ENCODE data around the gene SPON1. TPM values are rescaled to one million over a fixed set of nuclear protein-coding genes. Genes with fewer than 3 reads are reported as not detected.

SPON1 gene
- total RNA-seq: 10 to 100 TPM in 1 of 2 donors, 1 to 10 TPM in 1; 9.3 to 26.7 TPM

DNA sequence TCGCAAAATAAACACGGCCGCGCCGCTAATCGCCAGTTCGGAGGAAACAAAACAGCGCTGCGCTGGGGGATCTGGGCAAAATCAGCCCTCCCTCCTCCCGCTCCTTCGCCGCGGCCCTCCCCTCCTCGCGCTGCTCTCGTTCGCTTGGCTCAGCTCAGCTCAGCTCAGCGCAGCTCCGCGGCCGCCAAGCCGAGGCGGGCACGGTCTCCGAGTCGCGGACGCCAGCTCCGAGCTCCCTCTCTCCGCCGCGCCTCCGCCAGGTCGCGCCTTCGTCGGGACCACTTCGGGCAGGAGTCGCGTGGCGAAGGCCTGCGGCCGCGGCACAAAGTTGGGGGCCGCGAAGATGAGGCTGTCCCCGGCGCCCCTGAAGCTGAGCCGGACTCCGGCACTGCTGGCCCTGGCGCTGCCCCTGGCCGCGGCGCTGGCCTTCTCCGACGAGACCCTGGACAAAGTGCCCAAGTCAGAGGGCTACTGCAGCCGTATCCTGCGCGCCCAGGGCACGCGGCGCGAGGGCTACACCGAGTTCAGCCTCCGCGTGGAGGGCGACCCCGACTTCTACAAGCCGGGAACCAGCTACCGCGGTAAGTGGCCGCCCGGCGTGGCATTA lies at the start of gene SPON1:
SPON1 (plus strand) TSS at position 162 of the 607 bp plus-strand sequence; CDS start at position 344, 182 bp downstream.
- no peaks in the 10 kb centered on the region for H3K36me3 ChIP-seq (replicated peaks in 1 of 2; ENCODE audit: insufficient read depth in 1 of 2, low read depth in 2 of 2)
- peak; percentile 66 for ATAC-seq
- intact Hi-C loops (cut with DNase I): no loop called here
- H3K27me3 ChIP-seq: peaks cover 0 to 9% of the 10 kb centered on the region in 2 donors
- no peaks in the 10 kb centered on the region for H3K9me3 ChIP-seq
- peak; percentile 33 to 56 (median 39) for DNase-seq
- peak within 1 kb of the TSS in 1 of 4 donors; percentile 20 for H3K27ac ChIP-seq
- no peak within 1 kb of the TSS for H3K4me3 ChIP-seq
- TF ChIP-seq, protein P1, sequence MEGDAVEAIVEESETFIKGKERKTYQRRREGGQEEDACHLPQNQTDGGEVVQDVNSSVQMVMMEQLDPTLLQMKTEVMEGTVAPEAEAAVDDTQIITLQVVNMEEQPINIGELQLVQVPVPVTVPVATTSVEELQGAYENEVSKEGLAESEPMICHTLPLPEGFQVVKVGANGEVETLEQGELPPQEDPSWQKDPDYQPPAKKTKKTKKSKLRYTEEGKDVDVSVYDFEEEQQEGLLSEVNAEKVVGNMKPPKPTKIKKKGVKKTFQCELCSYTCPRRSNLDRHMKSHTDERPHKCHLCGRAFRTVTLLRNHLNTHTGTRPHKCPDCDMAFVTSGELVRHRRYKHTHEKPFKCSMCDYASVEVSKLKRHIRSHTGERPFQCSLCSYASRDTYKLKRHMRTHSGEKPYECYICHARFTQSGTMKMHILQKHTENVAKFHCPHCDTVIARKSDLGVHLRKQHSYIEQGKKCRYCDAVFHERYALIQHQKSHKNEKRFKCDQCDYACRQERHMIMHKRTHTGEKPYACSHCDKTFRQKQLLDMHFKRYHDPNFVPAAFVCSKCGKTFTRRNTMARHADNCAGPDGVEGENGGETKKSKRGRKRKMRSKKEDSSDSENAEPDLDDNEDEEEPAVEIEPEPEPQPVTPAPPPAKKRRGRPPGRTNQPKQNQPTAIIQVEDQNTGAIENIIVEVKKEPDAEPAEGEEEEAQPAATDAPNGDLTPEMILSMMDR (IDR thresholded peaks at IDR 0.05): no peak
- no peak for TF ChIP-seq POLR2A (IDR thresholded peaks at IDR 0.05)
- peaks cover 28% of the 10 kb centered on the region for H3K4me1 ChIP-seq
- WGBS, 2 donors: 1 to 4% methylated on average over 29 to 63 of the region's 74 CpGs

DNA sequence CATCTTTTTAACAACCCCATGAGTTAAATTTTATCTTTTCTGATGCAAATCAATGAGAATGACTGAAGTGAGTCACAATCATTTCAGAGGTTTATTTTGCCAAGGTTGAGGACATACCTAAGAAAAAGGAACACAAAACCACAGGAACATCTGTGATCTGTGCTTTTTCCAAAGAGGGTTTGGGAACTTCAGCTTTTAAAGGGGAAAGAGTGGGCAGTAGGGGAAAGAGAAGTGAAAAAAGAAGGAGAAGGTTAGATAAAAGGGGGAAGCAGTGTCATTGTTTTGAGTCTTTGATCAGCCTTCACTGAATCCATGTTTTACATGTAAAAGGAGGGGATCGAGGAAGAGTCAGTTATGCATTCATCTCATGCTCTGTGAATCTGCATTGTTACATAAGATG lies 45.3 kb upstream of the SPON1 start:
- intact Hi-C loops (cut with DNase I): no loop called here
- DNase-seq: no peak
- Histone ChIP-seq H3K36me3 (replicated peaks in 1 of 2; ENCODE audit: insufficient read depth in 1 of 2, low read depth in 2 of 2) (no peaks in the 10 kb centered on the region), H3K9me3 (no peaks in the 10 kb centered on the region), H3K4me1 (no peaks in the 10 kb centered on the region), H3K4me3 (no peak overlapping the region), H3K27me3 (no peaks in the 10 kb centered on the region), H3K27ac (no peak overlapping the region)
- ATAC-seq: no peak
- TF ChIP-seq, protein P1 (IDR thresholded peaks at IDR 0.05): no peak
- no peak for TF ChIP-seq POLR2A (IDR thresholded peaks at IDR 0.05)
- WGBS, 2 donors: 31 to 62% methylated on average over 1 of the region's 1 CpG

DNA sequence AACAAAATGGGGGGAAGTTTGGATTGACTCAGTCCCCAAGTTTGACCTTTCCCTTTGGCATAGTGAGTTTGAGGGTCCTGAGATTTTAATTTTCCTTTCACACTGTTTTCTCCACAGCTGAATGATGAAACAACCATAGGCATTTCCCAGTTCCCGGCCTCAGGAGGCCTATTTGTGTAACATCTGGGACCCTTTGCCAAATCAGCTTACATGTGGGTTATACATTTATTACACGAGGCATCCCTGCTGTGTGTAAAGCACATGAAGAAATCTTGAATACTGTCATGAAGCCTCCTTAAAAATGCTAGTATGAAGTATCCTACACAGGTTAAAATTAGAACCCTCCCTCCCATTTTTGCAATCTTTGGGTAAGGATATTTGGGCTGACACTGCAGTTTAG lies 44.6 kb upstream of the SPON1 start:
- no peak overlapping the region for H3K4me3 ChIP-seq
- WGBS, 2 donors: 39 to 61% methylated on average over 2 of the region's 2 CpGs
- no peaks in the 10 kb centered on the region for H3K9me3 ChIP-seq

DNA sequence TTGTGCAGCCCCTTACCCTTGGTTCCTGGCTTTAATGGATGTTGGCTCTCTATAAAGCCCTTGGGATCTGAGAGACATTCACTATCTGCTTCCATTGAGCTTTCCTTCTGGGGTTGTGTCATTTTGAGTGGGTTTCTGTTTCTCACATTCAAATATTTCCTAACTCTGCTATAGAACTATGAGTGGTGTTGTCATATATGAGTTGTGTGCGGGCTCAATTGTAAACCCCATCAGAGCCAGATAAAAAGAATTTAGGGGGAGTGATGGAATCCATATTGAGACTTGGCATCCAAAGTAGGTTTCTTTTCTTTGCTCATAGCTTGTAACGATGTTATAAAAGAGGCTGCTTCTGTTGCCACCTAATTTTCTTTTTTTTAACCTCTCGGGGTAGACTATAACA lies 41.8 kb upstream of the SPON1 start:
- H3K27me3 ChIP-seq: no peaks in the 10 kb centered on the region
- no peak overlapping the region for H3K27ac ChIP-seq
- H3K4me3 ChIP-seq: no peak overlapping the region
- ATAC-seq: no peak
- no peaks in the 10 kb centered on the region for H3K36me3 ChIP-seq (replicated peaks in 1 of 2; ENCODE audit: insufficient read depth in 1 of 2, low read depth in 2 of 2)
- H3K9me3 ChIP-seq: no peaks in the 10 kb centered on the region
- TF ChIP-seq, protein P1 (IDR thresholded peaks at IDR 0.05): no peak
- TF ChIP-seq POLR2A (IDR thresholded peaks at IDR 0.05): no peak
- intact Hi-C loops (cut with DNase I): no loop called here
- DNase-seq: no peak
- H3K4me1 ChIP-seq: no peaks in the 10 kb centered on the region
- WGBS, 2 donors: 83 to 86% methylated on average over 3 of the region's 3 CpGs

More for the DNA sequence above, 44.6 kb upstream of the SPON1 start:
- intact Hi-C loops (cut with DNase I): no loop called here
- TF ChIP-seq, protein P1 (IDR thresholded peaks at IDR 0.05): no peak
- TF ChIP-seq POLR2A (IDR thresholded peaks at IDR 0.05): no peak
- no peaks in the 10 kb centered on the region for H3K27me3 ChIP-seq
- DNase-seq: no peak
- no peaks in the 10 kb centered on the region for H3K36me3 ChIP-seq (replicated peaks in 1 of 2; ENCODE audit: insufficient read depth in 1 of 2, low read depth in 2 of 2)
- H3K4me1 ChIP-seq: no peaks in the 10 kb centered on the region
- no peak for ATAC-seq
- no peak overlapping the region for H3K27ac ChIP-seq

DNA sequence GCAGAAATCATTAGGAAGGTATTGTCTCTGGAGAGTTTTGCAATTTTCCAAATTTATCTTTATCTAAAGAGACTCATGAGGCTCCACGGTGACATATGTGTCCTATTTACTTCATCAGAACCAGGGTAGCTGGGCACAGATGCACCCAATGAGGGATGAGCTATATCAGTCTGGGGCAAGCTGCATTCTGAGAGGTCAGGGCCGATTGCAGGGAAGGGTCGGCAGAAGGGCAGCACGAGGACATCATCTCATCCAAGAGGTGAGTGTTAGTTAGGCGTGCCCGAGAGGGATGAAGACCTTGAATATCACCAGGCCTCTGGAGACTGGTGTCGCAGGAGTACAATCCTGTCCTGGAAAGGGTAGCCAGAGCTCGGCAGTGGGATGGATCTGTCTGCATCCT lies 41.0 kb upstream of the SPON1 start:
- DNase-seq (no peak), ATAC-seq (no peak)
- no peaks in the 10 kb centered on the region for H3K4me1 ChIP-seq
- H3K27me3 ChIP-seq: no peaks in the 10 kb centered on the region
- no peaks in the 10 kb centered on the region for H3K36me3 ChIP-seq (replicated peaks in 1 of 2; ENCODE audit: insufficient read depth in 1 of 2, low read depth in 2 of 2)
- TF ChIP-seq, protein P1 (IDR thresholded peaks at IDR 0.05): no peak
- no peak for TF ChIP-seq POLR2A (IDR thresholded peaks at IDR 0.05)
- H3K4me3 ChIP-seq: no peak overlapping the region
- WGBS, 2 donors: 50 to 67% methylated on average over 8 of the region's 8 CpGs
- no peaks in the 10 kb centered on the region for H3K9me3 ChIP-seq
- H3K27ac ChIP-seq: no peak overlapping the region
- intact Hi-C loops (cut with DNase I): no loop called here
